Heart left ventricle (tissue), 16 donors: ENCODE measurements around the gene SLC33A1. TPM values are rescaled to one million over a fixed set of nuclear protein-coding genes. Genes with fewer than 3 reads are reported as not detected.
"Not testable (repeated sequence)": the region's sequence is repeated elsewhere in the genome, so short reads cannot be mapped to it uniquely, and the experiment has no call there.

Experiments used
- ATAC-seq, 4 donors: fragments of 200-7000 bp; cut with Tn5 transposase; one replicate each; pipeline ENCODE4 v1.9.1; 2020 to 2022; ENCODE audit warnings: moderate library complexity in 4 of 4, mild to moderate bottlenecking in 3 of 4, moderate number of reproducible peaks in 1 of 4
- DNase-seq, 5 donors: peaks; one replicate each; pipeline ENCODE4 v3.0.0-alpha.2; 2020
- H3K27ac ChIP-seq, 12 donors: fragments of 200-600 bp; sonication (generic) in 4 of 12; one replicate each; pipeline versions ENCODE4 v1.5.0 to v1.8.0; 2016 to 2022; ENCODE audit warnings: mild to moderate bottlenecking in 2 of 12
- H3K27me3 ChIP-seq, 9 donors: fragments of 200-600 bp; sonication (generic) in 2 of 9; one replicate each; pipeline versions ENCODE4 v1.5.1 to v1.8.0; 2016 to 2022; ENCODE audit warnings: mild to moderate bottlenecking in 3 of 9
- H3K36me3 ChIP-seq, 9 donors: fragments of 200-600 bp; sonication (generic) in 2 of 9; one replicate each; pipeline versions ENCODE4 v1.5.0 to v1.8.0; 2018 to 2022; ENCODE audit warnings: mild to moderate bottlenecking in 2 of 9
- H3K4me1 ChIP-seq, 12 donors: fragments of 200-600 bp; sonication (generic) in 4 of 12; one replicate each; pipeline versions ENCODE4 v1.5.0 to v1.8.0; 2016 to 2022; ENCODE audit warnings: mild to moderate bottlenecking in 3 of 12
- H3K4me3 ChIP-seq, 12 donors: fragments of 200-600 bp; sonication (generic) in 4 of 12; one replicate each; pipeline versions ENCODE4 v1.5.0 to v1.8.0; 2017 to 2022; ENCODE audit warnings: mild to moderate bottlenecking in 9 of 12, moderate library complexity in 4 of 12
- H3K9me3 ChIP-seq, 12 donors: fragments of 200-600 bp; sonication (generic) in 4 of 12; one replicate each; pipeline versions ENCODE4 v1.5.0 to v1.8.0; 2016 to 2022; ENCODE audit warnings: mild to moderate bottlenecking in 1 of 12
- CTCF ChIP-seq, 12 donors: fragments of 200-600 bp; sonication (generic) in 4 of 12; IDR thresholded peaks; one replicate each; pipeline versions ENCODE4 v1.5.0 to v1.8.0; 2018 to 2022; ENCODE audit warnings: antibody characterized with exemption in 12 of 12, mild to moderate bottlenecking in 5 of 12
- POLR2A ChIP-seq, 2 donors: fragments of 450-650 bp; IDR thresholded peaks; one replicate each; pipeline ENCODE4 v1.6.1; 2017; ENCODE audit warnings: antibody characterized with exemption in 2 of 2, mild to moderate bottlenecking in 2 of 2, moderate library complexity in 2 of 2
- WGBS, 4 donors: extraction: QIAGEN DNeasy Blood & Tissue Kit in 2 of 4; methylation state at CpG; one replicate each; pipeline versions ENCODE4 v1.1.5 to v1.1.7; 2013 to 2018; 5-methylcytosine and 5-hydroxymethylcytosine counted together
- intact Hi-C, 10 donors: fragments of 100-400 bp; cut with DNase I; formaldehyde crosslinking; loops; one replicate each; pipeline versions ENCODE4 v1.11.1 to v1.14.2; 2022
- polyA plus RNA-seq, 2 donors: library from polyadenylated mRNA; stranded (reverse); fragments of 200-250 nt; gene quantifications; one replicate each; pipeline ENCODE4 v1.2.3, GENCODE V29; 2013
- total RNA-seq, 9 donors: library from RNA; depleted of rRNA in 2 of 9; stranded (reverse); fragments of >200 nt in 2 of 9; fragmentation: NEBNext Ultra II Directional in 3 of 9; extraction: Animal tissue kit (Norgen Biotek cat#: 25700) in 3 of 9; gene quantifications; one replicate each; pipeline versions ENCODE4 v1.1.0 to v1.2.4, GENCODE V29; 2016 to 2023
- donor health status: ischemic (EF 13 %, LVEDD 7.1; RV severe dilation, severe dysfunction).
- donor health status: healthy with polysubstance abuse.
- donor health status: DM: no; HTN: yes; CAD: no.
- donor health status: DM: no; HTN: no; CAD: no.
- donor health status: ischemic (EF 25% LVEDD 6.9; RV normal size, moderate dysfunction).
- donor health status: ischemic (EF 25% LVEDD 5.7; RV mildly dilated, moderate dysfunction).
- donor health status: healthy.
- donor health status: DM: yes; HTN: yes; CAD: no.
- donor health status: ischemic (EF 35%, LVEDD 5.7; RV mildly dilated, moderate dysfunction).
- donor health status: nonischemic (EF 11% LVEDD 7.7; RV severe dilation, severe dysfunction).
- donor health status: DM: yes; HTN: yes; CAD: no.
- donor health status: PGD.
- donor health status: ischemic (EF 29% LVEDD 5.4; RV normal size, mild dysfunction).
- donor health status: nonischemic (EF 23%, LVEDD 6.1; RV moderate dilation, normal function).

The SLC33A1 gene
- total and polyA plus RNA-seq, 11 donors = 4.8 to 30.5 (median 21.6) TPM

- Histone ChIP-seq H3K27ac (no peak overlapping the region), H3K36me3 (peaks cover 0 to 41% (median 17%) of the 10 kb centered on the region in 9 donors), H3K27me3 (no peaks in the 10 kb centered on the region), H3K4me1 (peaks cover 0 to 6% (median 0%) of the 10 kb centered on the region in 12 donors), H3K9me3 (no peaks in the 10 kb centered on the region), H3K4me3 (no peak overlapping the region)
- ATAC-seq = no peak
- WGBS, 4 donors = 78 to 92% (median 84%) methylated on average over 9 of the region's 9 CpGs
- no peak for DNase-seq
- intact Hi-C loops = no loop called here
- TF ChIP-seq CTCF (IDR thresholded peaks at IDR 0.05) (no peak), POLR2A (IDR thresholded peaks at IDR 0.05) (no peak)
These were observed 18.7 kb downstream of the SLC33A1 start for GRCh38 chr3:155835341-155836071.

- WGBS, 4 donors = 95 to 97% (median 96%) methylated on average over 13 of the region's 13 CpGs
- intact Hi-C loops, H3K4me1 ChIP-seq, ATAC-seq, H3K4me3 ChIP-seq, H3K27me3 ChIP-seq, H3K27ac ChIP-seq, DNase-seq, H3K9me3 ChIP-seq: not testable (repeated sequence)
- H3K36me3 ChIP-seq = peaks cover 0 to 87% (median 56%) of the 10 kb centered on the region in 9 donors
These were observed 25.6 kb downstream of the SLC33A1 start for GRCh38 chr3:155828490-155829098.

- ATAC-seq = no peak
These were observed 39.1 kb downstream of the SLC33A1 start for GRCh38 chr3:155815030-155815545.

GRCh38 chr3:155813224-155813623 is 41.0 kb downstream of the SLC33A1 start:
- H3K27me3 ChIP-seq, H3K4me3 ChIP-seq, ATAC-seq, H3K36me3 ChIP-seq, DNase-seq, intact Hi-C loops, H3K9me3 ChIP-seq, H3K27ac ChIP-seq, H3K4me1 ChIP-seq: not testable (repeated sequence)

More at GRCh38 chr3:155815030-155815545, 39.1 kb downstream of the SLC33A1 start:
- Histone ChIP-seq H3K36me3 (no peaks in the 10 kb centered on the region), H3K27me3 (no peaks in the 10 kb centered on the region), H3K4me1 (no peaks in the 10 kb centered on the region), H3K4me3 (no peak overlapping the region), H3K27ac (no peak overlapping the region), H3K9me3 (no peaks in the 10 kb centered on the region)
- TF ChIP-seq POLR2A (IDR thresholded peaks at IDR 0.05) = no peak
- no peak for TF ChIP-seq CTCF (IDR thresholded peaks at IDR 0.05)
- intact Hi-C loops = no loop called here
- no peak for DNase-seq

- DNase-seq (no peak), ATAC-seq (no peak)
- intact Hi-C loops = loop anchor here in 6 of 10 donors (5.0 to 10.0 kb wide), 3 partner anchors 43 to 63 kb away; partner anchors contain the start of genes SLC33A1 (in 6 of the 6) and GMPS (in 1 of the 6)
- TF ChIP-seq CTCF (IDR thresholded peaks at IDR 0.05) = no peak
- TF ChIP-seq POLR2A (IDR thresholded peaks at IDR 0.05) = no peak
- no peak overlapping the region for H3K4me3 ChIP-seq
- H3K27ac ChIP-seq = no peak overlapping the region
- no peaks in the 10 kb centered on the region for H3K9me3 ChIP-seq
- H3K27me3 ChIP-seq = no peaks in the 10 kb centered on the region
- H3K36me3 ChIP-seq = no peaks in the 10 kb centered on the region
- H3K4me1 ChIP-seq = peaks cover 0 to 21% (median 5%) of the 10 kb centered on the region in 12 donors
These were observed 45.0 kb downstream of the SLC33A1 start for GRCh38 chr3:155809181-155809580.
